ENCODE results near the gene ZNF367. TPM values are rescaled to one million over a fixed set of nuclear protein-coding genes. Genes with fewer than 3 reads are reported as not detected.

The ZNF367 gene
- total RNA-seq, 4 donors from 2014 or later, result 0.15 to 5.1 (median 1.7) TPM

GRCh38 chr9:96382839-96383164 is 35.4 kb downstream of the ZNF367 start:
- Histone ChIP-seq H3K36me3 (no peaks in the 10 kb centered on the region), H3K27me3 (no peaks in the 10 kb centered on the region), H3K27ac (peak overlapping the region; percentile 68 to 80 (median 73)), H3K4me3 (peak overlapping the region; percentile 62 to 85 (median 64)), H3K4me1 (peaks cover 3 to 9% of the 10 kb centered on the region in 2 donors), H3K9me3 (no peaks in the 10 kb centered on the region)
- in situ Hi-C loops (cut with MboI; ENCODE audit: low sequenced_read_pairs in 4 of 4), result no loop called here
- no peak for TF ChIP-seq POLR2A (IDR thresholded peaks at IDR 0.05)
- no peak for TF ChIP-seq CTCF (IDR thresholded peaks at IDR 0.05 in 4 of 5, conservative IDR thresholded peaks at IDR 0.05 in 1 of 5)
- intact Hi-C loops (cut with DNase I; ENCODE audit: low total_unique reads), result loop anchor here (2.0 kb wide), 1 partner anchor 36 kb away; the partner anchor contains the start of gene ZNF367
- DNase-seq (no peak), ATAC-seq (no peak)

GRCh38 chr9:96382175-96382574 is 36.0 kb downstream of the ZNF367 start:
- Histone ChIP-seq H3K27ac (no peak overlapping the region), H3K36me3 (no peaks in the 10 kb centered on the region), H3K4me1 (peaks cover 7 to 11% of the 10 kb centered on the region in 2 donors), H3K9me3 (no peaks in the 10 kb centered on the region), H3K27me3 (no peaks in the 10 kb centered on the region), H3K4me3 (no peak overlapping the region)
- intact Hi-C loops (cut with DNase I; ENCODE audit: low total_unique reads), result loop anchor here (2.0 kb wide), 1 partner anchor 37 kb away; the partner anchor contains the start of gene ZNF367
- TF ChIP-seq CTCF (IDR thresholded peaks at IDR 0.05 in 4 of 5, conservative IDR thresholded peaks at IDR 0.05 in 1 of 5) (no peak), POLR2A (IDR thresholded peaks at IDR 0.05) (no peak)
- ATAC-seq, result no peak
- in situ Hi-C loops (cut with MboI; ENCODE audit: low sequenced_read_pairs in 4 of 4), result no loop called here
- DNase-seq, result no peak

- Histone ChIP-seq H3K4me3 (no peak overlapping the region), H3K4me1 (peaks cover 9 to 12% of the 10 kb centered on the region in 2 donors)
- intact Hi-C loops (cut with DNase I; ENCODE audit: low total_unique reads), result loop anchor here (2.0 kb wide), 1 partner anchor 37 kb away; the partner anchor contains the start of gene ZNF367
Measured at GRCh38 chr9:96381696-96382095, 36.5 kb downstream of the ZNF367 start.

GRCh38 chr9:96381125-96381524 is 37.0 kb downstream of the ZNF367 start:
- no peak overlapping the region for H3K27ac ChIP-seq
- H3K9me3 ChIP-seq, result no peaks in the 10 kb centered on the region
- DNase-seq (no peak), ATAC-seq (no peak)
- intact Hi-C loops (cut with DNase I; ENCODE audit: low total_unique reads) (no loop called here), in situ Hi-C loops (cut with MboI; ENCODE audit: low sequenced_read_pairs in 4 of 4) (no loop called here)
- no peak overlapping the region for H3K4me3 ChIP-seq
- peaks cover 9 to 12% of the 10 kb centered on the region in 2 donors for H3K4me1 ChIP-seq
- H3K36me3 ChIP-seq, result no peaks in the 10 kb centered on the region
- no peaks in the 10 kb centered on the region for H3K27me3 ChIP-seq
- TF ChIP-seq CTCF (IDR thresholded peaks at IDR 0.05 in 4 of 5, conservative IDR thresholded peaks at IDR 0.05 in 1 of 5) (no peak), POLR2A (IDR thresholded peaks at IDR 0.05) (no peak)

More at GRCh38 chr9:96381696-96382095, 36.5 kb downstream of the ZNF367 start:
- DNase-seq, result no peak
- no peak for ATAC-seq
- in situ Hi-C loops (cut with MboI; ENCODE audit: low sequenced_read_pairs in 4 of 4), result no loop called here
- H3K36me3 ChIP-seq, result no peaks in the 10 kb centered on the region
- TF ChIP-seq POLR2A (IDR thresholded peaks at IDR 0.05), result no peak
- TF ChIP-seq CTCF (IDR thresholded peaks at IDR 0.05 in 4 of 5, conservative IDR thresholded peaks at IDR 0.05 in 1 of 5), result no peak
- H3K9me3 ChIP-seq, result no peaks in the 10 kb centered on the region
- H3K27me3 ChIP-seq, result no peaks in the 10 kb centered on the region
- no peak overlapping the region for H3K27ac ChIP-seq

GRCh38 chr9:96379461-96379860 is 38.7 kb downstream of the ZNF367 start:
- Histone ChIP-seq H3K9me3 (no peaks in the 10 kb centered on the region), H3K27ac (no peak overlapping the region), H3K27me3 (no peaks in the 10 kb centered on the region), H3K4me3 (no peak overlapping the region), H3K36me3 (no peaks in the 10 kb centered on the region), H3K4me1 (peaks cover 9 to 12% of the 10 kb centered on the region in 2 donors)
- DNase-seq (no peak), ATAC-seq (no peak)
- intact Hi-C loops (cut with DNase I; ENCODE audit: low total_unique reads), result no loop called here
- in situ Hi-C loops (cut with MboI; ENCODE audit: low sequenced_read_pairs in 4 of 4), result no loop called here
- no peak for TF ChIP-seq POLR2A (IDR thresholded peaks at IDR 0.05)
- TF ChIP-seq CTCF (IDR thresholded peaks at IDR 0.05 in 4 of 5, conservative IDR thresholded peaks at IDR 0.05 in 1 of 5), result no peak

Data from gastrocnemius medialis (tissue), 4 donors.